Left renal pelvis (tissue), 4 donors: ENCODE results near the gene NODAL. TPM values are rescaled to one million over a fixed set of nuclear protein-coding genes. Genes with fewer than 3 reads are reported as not detected.
"Not testable (repeated sequence)": the region's sequence is repeated elsewhere in the genome, so short reads cannot be mapped to it uniquely, and the experiment has no call there.

Source experiments
- DNase-seq, 4 donors: peaks; one replicate each; pipeline ENCODE4 v3.0.0-alpha.2; 2013; ENCODE audit warnings: low read depth in 4 of 4, low spot score in 3 of 4
- polyA plus RNA-seq, 4 donors: library from polyadenylated mRNA; unstranded; fragments of 120-200 nt; gene quantifications; one replicate each; pipeline ENCODE4 v1.2.1, GENCODE V29; 2013; ENCODE audit not compliant: insufficient read length in 4 of 4

The NODAL gene
- polyA plus RNA-seq: under 1 TPM in 3 of 4 donors, not detected in 1; 0.23 to 0.66 (median 0.52) TPM

- no peak for DNase-seq
These were observed at the start of gene NODAL for GRCh38 chr10:70441161-70441894. TSS of gene NODAL (minus strand) at chr10:70441681. CDS start at chr10:70441667, 14 bp downstream.

DNA sequence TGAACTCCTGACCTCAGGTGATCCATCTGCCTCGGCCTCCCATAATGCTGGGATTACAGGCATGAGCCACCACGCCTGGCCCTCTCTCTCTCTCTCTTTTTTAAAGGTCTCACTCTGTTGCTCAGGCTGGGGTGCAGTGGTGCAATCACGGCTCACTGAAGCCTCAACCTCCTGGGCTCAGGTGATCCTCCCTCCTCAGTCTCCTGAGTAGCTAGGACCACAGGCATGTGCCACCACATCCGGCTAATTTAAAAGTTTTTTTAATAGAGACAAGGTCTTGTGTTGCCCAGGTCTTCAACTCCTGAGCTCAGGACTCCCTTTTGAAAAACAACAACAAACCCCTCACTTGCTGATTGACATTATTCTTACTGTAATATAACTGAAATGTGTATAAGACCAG, 48.7 kb upstream of the NODAL start:
- no peak for DNase-seq

DNA sequence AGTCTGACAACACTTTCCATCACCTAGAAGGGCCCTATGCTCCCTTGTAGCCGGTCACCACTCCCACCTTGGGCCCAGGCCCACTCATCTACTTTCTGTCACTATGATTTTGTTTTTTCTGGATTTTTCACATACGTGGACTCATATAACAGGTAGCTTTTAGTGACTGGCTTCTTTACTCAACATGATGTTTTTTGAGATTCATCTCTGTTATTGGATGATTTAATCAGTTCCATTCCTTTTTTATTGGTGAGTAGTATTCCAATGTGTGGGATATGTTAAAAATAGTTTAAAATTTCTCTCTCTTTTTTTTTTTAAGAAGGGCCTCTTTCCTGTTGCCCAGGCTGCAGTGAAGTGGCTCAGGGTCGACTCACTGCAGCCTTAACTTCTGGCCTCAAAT, 46.3 kb upstream of the NODAL start:
- no peak for DNase-seq

DNA sequence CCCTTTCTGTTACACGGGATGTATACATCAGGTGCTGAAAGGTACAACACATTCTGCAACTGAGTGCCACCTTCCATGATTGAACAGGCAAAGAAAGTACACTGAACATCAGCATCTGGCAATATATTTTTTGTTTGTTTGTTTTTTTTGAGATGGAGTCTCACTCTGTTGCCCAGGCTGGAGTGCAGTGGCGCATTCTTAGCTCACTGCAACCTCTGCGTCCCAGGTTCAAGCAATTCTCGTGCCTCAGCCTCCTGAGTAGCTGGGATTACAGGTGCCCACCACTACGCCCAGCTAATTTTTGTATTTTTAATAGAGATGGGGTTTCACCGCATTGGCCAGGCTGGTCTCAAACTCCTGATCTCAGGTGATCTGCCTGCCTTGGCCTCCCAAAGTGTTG, 42.4 kb upstream of the NODAL start:
- DNase-seq: not testable (repeated sequence)

DNA sequence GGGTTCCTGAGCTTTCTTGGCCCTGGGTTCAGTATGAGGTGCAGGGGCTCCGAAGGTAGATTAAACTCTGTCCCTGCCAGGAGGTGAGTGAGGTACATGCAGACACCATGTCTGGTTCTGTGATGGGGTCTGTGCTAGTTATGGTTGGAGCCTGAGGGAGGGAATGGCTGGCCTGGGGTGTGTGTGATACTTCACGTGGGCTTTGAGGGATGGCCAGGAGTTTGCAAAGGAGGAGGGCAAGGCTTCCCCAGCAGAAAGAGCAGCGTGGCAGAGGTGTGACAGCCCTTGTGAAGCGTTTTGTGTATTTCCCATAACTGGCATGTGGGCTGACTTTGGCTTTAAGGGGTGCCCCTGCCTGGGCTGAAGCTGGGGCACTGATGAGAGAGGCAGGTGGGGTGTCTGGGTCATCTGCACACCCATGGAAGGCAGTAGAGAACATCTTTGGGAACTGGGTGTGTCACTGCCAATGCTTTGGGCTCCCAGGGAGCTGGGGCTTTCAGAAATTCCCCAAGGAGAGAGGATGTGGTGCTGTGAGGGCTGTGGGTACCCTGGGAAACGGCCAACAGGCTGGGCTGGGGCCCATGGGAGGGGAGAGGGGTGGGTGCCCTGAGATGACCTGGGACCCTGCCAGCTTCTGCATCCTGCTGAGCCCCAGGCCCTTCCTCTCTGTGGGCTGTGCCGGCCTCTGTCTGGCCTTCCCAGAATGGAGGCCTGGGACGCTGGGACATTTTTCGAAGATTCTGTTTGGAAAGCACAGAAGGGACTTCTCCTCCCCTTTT, 41.7 kb upstream of the NODAL start:
- DNase-seq: no peak

DNA sequence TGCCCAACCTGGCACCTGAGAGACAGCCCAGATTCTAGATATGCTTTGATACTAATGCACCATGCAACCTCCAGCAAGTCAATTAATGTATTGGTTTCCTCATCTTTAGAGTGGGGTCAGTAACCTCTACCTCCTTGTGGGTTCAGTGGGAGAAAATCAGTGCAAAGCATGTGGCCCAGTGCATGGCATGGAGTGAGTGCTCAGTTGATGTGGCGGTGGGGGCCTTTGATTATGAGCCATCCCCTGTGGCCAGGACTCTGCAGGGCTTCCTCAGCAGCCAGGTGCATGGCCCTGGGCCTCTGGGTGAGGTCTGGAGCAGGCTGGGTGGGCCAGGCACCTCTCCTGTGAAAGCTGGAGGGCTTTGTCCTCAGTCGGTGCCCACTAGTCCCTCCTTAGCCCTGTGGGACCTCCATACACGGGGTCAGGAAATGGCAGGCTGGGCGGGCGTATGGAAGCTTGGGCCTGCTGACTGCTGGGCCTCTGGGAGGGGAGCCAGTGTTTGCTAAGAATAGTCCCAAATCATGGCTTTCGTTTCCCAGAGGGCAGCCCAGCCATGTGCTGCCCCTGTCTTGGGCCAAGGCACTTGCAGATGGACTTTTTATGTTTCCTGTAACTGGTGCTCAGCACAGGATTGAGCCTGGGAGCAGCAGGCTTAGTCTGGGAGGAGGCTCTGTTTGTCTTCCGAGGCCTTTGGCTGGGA, 40.5 kb upstream of the NODAL start:
- no peak for DNase-seq

- DNase-seq: no peak
These were observed 39.6 kb upstream of the NODAL start for GRCh38 chr10:70481105-70481504.

- no peak for DNase-seq
These were observed 38.9 kb upstream of the NODAL start for GRCh38 chr10:70480239-70480861.

DNA sequence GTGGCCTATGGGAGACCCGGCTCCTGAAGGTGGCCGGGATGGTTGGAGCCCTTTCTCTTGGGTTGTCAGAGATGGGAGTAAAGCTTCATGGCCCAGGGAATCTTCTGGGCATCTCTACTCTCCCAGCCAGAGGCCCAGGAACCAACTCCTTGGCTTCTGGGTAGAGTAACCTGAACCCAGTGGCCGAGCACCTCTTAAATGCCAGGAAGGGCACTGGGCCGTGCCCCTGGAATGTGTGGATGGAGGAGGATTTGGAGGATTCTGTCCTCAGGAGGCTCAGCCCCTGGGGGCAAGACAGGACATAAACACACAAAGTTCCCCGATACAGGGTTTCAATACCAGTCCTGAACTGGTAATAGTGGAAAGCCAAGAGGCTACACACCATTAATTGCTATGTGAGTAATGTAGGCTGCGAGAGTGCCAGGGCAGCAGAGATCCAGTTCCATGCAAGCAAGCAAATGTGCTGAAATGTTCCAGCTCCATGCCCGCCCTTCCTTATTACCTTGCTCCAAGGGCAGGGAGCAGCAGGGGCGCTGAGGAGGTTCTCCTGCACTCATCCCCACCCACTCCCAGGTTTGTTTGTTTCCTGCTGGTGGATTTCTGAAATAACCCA, 38.3 kb upstream of the NODAL start:
- no peak for DNase-seq

GRCh38 chr10:70479165-70479581, 37.7 kb upstream of the NODAL start:
- no peak for DNase-seq

DNA sequence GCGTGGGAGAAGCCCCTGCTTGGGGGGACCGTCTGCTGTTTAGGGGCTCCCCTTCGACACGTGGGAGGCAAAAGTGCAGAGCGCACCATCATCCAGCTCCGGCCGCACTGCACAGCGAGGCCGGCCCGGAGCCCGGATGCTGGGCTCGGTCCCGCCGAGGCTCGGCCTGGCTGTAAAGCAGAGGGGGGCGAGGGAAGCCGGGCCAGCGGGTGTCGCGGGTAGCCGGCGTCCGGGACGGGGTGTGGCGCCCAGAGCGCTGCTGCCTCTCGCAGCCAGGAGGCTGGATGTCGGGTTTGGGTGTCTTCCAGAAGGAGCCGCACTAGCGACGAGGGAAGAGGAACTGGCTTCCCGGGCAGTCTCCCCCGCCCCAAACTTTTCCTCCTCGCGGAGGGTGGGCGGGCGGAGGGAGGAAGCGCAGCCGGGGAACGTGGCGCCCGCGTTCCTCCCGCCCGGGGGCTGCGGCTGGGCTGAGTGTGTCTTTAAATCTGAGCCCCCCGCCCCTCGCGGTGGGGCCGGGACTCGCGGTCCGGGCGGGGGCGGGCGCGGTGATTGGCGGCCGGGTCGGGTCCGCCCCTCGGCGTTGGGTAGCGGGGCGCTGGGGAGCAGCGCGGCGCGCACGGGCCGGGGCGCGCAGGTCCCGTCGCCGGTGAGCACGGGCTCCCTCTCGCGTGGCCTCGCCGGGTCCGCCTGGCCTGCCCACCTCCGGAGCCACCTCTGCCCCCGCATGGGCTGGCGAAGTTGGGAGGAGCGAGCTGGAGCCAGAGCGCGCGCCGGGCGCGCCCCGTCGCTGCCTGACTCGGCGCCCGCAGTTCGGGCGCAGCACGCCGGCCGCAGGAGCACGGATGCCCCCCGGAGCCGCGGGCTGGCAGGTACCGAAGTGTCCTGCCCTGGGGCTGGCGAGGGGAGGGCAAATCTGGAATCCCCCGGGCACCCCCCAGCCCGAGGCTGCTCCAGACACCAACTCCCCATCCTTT, 37.0 kb upstream of the NODAL start, which contains the start of gene PALD1:
Gene PALD1, plus strand, starts transcription at position 577 of the 974 bp plus-strand sequence. CDS start 47,185 bp downstream, outside the sequence.
- no peak for DNase-seq

DNA sequence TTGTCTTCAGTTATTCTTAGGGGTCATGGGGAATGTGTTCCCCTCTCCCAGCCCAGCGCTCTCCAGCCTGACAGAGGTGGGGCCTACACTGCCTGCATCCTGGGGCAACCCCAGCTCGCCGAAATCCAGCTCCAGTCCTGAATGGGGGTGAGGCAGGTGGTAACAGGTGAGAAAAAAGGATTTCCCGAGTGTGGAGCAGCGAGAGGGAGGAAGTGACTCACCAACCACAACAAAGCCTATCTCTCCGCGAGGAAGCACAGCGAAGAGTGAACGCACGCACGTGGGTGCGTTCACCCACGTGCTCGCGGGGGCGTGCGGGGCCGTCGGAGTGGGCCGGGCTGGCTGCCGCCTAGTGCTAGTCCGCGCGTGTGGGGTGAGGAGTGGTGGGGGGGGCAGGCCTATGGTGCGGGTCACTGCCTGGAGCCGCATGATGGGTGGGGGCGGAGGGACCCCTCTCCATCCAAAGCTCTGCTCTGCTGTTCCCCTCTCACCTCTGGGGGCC, 36.2 kb upstream of the NODAL start:
- DNase-seq: no peak

- no peak for DNase-seq
These were observed 35.0 kb upstream of the NODAL start for GRCh38 chr10:70476249-70477035.

DNA sequence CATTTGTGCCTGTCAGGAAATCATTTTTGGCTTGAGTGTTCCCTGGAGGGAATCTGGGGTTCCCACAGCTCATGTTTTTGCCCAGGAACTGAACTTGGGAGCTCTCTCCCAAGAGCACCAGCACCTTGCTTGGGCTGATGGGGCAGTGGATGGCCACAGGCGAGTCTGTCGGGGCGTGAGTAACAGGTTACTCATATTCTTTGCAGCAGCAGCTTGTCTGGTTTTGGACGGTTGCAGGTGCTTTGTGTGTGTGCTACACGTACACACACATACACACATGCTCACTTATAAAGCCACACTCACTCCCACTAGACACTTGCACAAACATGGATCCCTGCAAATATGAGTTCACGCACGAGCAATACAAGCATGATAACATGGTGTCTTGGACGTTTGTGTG, 34.2 kb upstream of the NODAL start:
- DNase-seq: no peak

GRCh38 chr10:70474780-70475179, 33.3 kb upstream of the NODAL start:
- no peak for DNase-seq

DNA sequence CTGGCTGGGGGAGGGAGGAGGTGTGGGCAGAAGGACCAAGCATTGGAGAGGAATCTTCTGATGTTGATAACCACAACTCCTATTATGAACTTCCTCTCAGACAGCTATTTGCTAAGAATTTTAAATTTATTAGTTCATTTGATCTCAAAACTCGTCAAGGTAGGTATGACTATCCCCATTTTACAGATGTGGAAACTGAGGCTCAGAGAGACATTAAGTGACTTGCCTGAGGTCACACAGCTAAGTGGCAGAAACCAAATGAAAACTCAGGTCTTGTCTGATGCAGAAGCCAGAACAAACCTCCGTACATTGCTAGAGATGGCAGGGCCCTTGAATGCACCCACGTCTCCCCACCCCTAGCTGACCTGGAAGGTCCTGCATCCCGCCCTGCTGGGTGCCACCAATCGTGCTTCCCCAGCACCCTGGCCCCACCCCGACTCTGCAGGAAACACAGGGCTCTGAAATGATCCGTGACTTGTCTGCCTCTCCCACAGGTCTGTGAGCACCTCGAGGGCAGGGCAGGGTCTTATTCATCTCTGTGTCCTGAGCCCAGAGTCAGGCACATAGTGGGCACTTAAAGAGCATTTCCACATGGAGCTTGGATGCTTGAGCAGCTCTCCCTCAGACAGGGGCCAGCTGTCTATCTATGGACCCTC, 31.4 kb upstream of the NODAL start:
- DNase-seq: no peak

DNA sequence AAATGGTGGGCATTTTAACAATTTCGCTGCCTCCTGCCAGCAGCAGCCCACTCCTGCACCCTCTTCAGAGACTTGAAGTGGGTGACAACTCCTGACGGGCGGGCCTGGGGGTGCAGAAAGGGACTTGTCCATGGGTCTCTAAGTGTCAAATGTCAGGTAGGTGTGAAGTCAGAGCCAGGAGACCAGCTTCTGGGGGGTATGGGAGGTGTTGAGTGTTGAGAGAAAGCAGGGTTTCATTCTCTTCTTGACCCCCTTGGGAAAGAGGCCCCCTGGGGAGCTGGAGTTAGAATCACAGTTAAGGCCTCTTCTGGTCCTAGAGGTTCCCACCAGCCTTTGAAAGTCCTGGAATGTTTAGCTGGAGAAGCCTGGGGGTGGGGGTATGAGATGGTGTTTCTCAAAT, 25.5 kb upstream of the NODAL start:
- no peak for DNase-seq

DNA sequence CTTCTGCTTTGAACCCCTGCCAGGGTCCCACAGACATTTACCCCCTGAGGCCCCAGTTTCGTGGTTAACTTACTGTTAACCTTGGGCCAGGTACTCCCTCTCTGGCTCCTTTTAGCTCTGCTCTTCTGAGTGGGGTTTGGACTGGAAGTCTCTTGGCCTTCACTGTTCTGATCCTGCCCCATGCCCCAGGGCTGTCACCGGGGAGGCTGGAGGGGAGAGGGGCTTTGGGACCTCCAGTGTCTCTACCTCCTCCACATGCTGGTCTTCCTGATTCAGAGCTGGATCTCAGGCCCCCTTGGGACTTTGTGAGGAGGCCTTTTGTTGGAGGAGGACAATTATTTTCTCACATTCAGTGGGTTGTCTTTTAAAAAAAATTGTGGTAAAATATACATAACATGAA, 24.4 kb upstream of the NODAL start:
- DNase-seq: no peak
